Natural killer cell treated with Interleukin-12 subunit alpha and Interleukin-12 subunit beta and Interleukin-15 and Interleukin-18, amount 100 ng/mL, for 72 hours (primary cell): ENCODE data around the gene KCNQ2. TPM values are rescaled to one million over a fixed set of nuclear protein-coding genes. Genes with fewer than 3 reads are reported as not detected.

Experiments
- ATAC-seq, 2 donors: fragments of 150-1000 bp; cut with Tn5 transposase in 1 of 2; sonication (Bioruptor Pico), chemical (Tn5 transposase) in 1 of 2; 2 replicates each; pipeline ENCODE4 v1.10.0; 2021
- DNase-seq: peaks from one replicate; pipeline ENCODE4 v3.0.0; 2022; ENCODE audit warnings: low spot score
- H3K27ac Mint-ChIP-seq, 2 donors: 1 replicate in 1 of 2; 2 replicates in 1 of 2; pipeline ENCODE4 v1.8.0; 2022; ENCODE audit warnings: mixed read lengths in 2 of 2, mild to moderate bottlenecking in 1 of 2, moderate library complexity in 1 of 2
- H3K27me3 Mint-ChIP-seq, 2 donors: 1 replicate in 1 of 2; 2 replicates in 1 of 2; pipeline ENCODE4 v1.8.0; 2022; ENCODE audit warnings: mixed read lengths in 2 of 2
- H3K36me3 Mint-ChIP-seq: one replicate; pipeline ENCODE4 v1.8.0; 2022; ENCODE audit warnings: mixed read lengths
- H3K4me1 Mint-ChIP-seq, 2 donors: 1 replicate in 1 of 2; 2 replicates in 1 of 2; pipeline ENCODE4 v1.8.0; 2022; ENCODE audit warnings: low read depth in 2 of 2, mixed read lengths in 2 of 2, mild to moderate bottlenecking in 1 of 2
- H3K4me3 Mint-ChIP-seq: one replicate; pipeline ENCODE4 v1.8.0; 2022; ENCODE audit warnings: mixed read lengths
- H3K9me3 Mint-ChIP-seq: 2 replicates; pipeline ENCODE4 v1.8.0; 2022; ENCODE audit warnings: mixed read lengths
- total RNA-seq, 2 donors: library from RNA; stranded (reverse); gene quantifications; one replicate each; pipeline ENCODE4 v1.2.3, GENCODE V29; 2022

Gene KCNQ2
- total RNA-seq, 2 donors from 2014 or later: not detected

DNA sequence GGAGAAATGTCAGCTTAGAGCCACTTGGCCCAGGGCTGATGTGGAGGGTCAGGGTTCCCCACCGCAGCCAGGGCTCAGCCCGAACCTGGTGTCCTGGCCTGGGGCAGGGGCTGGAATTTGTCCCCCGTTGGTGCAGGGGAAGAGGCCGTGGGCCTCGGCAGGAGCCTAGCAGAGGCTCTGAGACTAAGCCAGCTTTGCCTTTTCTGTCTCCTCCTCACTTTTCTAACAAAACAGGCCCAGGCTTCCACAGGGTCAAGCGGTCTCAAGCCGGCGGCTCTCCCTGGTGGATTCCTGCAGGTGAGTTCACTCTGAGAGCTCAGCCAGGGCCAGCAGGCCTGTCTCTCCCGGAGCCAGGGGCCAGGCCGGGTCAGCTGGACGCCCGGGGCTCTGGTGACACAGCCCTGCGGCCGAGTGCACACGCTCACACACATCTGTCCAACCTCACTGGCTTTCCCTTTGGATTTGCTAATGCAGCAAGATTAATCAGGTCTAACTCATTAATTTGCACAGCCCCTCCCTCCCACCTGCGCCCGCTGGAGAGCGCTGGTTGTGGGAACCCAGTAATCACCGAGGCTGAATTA is 108.4 kb downstream of the KCNQ2 start:
- DNase-seq (no peak), ATAC-seq (no peak)
- Mint-ChIP-seq H3K4me3 (no peak overlapping the region), H3K9me3 (no peaks in the 10 kb centered on the region), H3K36me3 (no peaks in the 10 kb centered on the region), H3K27me3 (peaks cover 0 to 7% of the 10 kb centered on the region in 2 donors), H3K4me1 (no peaks in the 10 kb centered on the region), H3K27ac (no peak overlapping the region)

- no peak overlapping the region for H3K27ac Mint-ChIP-seq
- ATAC-seq (no peak), DNase-seq (no peak)
- H3K4me1 Mint-ChIP-seq: no peaks in the 10 kb centered on the region
- H3K9me3 Mint-ChIP-seq: no peaks in the 10 kb centered on the region
- H3K36me3 Mint-ChIP-seq: no peaks in the 10 kb centered on the region
- H3K4me3 Mint-ChIP-seq: no peak overlapping the region
- peaks cover 0 to 7% of the 10 kb centered on the region in 2 donors for H3K27me3 Mint-ChIP-seq
Measured at GRCh38 chr20:63363013-63363957, 109.2 kb downstream of the KCNQ2 start.

DNA sequence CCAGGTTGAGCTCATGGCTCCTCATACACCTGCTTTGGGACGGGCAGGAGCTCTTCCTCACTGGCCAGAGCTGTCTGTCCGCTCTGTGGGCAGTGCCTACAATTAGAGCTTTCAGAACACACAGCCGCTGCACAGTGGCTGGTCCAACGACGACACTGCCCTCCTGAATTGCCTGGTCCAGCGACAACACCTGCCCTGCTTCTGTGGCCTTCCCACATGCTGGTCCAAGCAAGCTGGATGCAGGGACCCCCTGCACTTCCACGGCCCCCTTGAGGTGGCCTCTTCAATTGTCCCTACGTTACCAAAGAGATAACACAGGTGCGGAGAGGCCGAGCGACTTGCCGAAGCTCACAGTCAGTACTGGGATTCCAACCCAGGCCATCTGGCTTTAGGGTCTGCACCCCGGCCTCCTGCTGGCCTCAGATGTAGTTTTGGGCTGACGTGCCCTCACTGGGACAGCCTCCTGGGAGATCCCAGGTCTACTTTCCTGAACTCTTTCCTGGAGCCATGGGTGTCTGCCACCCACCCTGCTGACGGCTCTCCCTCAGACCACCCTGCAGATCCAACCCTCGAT is 109.9 kb downstream of the KCNQ2 start:
- ATAC-seq (no peak), DNase-seq (no peak)
- Mint-ChIP-seq H3K27ac (no peak overlapping the region), H3K4me3 (no peak overlapping the region), H3K36me3 (no peaks in the 10 kb centered on the region), H3K4me1 (no peaks in the 10 kb centered on the region), H3K9me3 (no peaks in the 10 kb centered on the region), H3K27me3 (peaks cover 0 to 7% of the 10 kb centered on the region in 2 donors)

DNA sequence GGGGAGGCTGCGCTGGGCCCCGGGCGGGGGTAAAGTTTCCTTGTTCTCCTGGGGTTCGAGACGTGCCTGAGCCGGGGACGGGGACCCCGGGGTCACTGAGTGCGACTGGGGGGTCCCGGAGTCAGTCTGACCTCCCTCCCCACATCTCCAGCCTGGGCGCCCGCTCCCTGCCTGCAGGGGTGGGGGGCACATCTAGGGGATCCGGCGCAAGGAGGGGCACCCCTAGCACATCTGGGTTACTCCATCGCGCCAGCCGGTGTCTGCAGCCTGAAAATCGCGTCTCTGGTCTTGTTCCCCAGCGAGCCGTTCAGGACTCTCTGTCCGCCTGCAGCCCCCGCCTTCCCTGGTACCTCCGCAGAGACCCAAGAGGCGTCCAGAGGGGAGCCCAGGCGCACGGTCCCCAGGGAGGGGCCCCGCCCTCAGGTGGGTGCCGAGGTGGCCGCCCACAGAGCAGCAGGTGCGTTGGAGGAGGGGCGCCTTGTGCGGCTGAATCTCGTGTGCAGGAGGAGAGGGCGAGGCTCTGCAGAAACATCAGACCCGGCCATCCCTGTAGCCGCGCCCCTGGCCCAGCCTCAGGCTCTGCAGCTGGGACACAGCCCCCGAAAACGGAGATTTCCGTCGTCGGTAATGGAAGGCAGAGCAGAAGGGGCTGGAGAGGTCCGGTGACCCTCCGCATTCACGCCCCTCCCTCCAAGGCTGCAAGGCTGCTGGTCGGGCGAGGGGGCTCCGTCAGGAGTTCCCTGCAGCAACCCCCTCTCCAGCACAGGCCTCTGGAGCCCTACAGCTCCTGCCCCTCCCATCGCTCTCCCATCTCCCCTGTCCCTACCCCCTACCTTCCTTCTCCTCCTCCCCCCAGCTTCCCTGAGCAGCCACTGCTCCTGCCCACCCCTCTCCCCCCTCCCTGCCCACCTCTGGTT is 110.7 kb downstream of the KCNQ2 start:
- no peaks in the 10 kb centered on the region for H3K9me3 Mint-ChIP-seq
- DNase-seq (no peak), ATAC-seq (no peak)
- H3K27ac Mint-ChIP-seq: no peak overlapping the region
- H3K36me3 Mint-ChIP-seq: no peaks in the 10 kb centered on the region
- no peak overlapping the region for H3K4me3 Mint-ChIP-seq
- peaks cover 0 to 7% of the 10 kb centered on the region in 2 donors for H3K27me3 Mint-ChIP-seq
- no peaks in the 10 kb centered on the region for H3K4me1 Mint-ChIP-seq

GRCh38 chr20:63360850-63361518 is 111.5 kb downstream of the KCNQ2 start, which contains the start of gene CHRNA4:
CHRNA4 (minus strand) TSS chr20:63361349; CDS start chr20:63361165, 184 bp downstream.
- H3K4me3 Mint-ChIP-seq: no peak within 1 kb of the TSS
- no peak for DNase-seq
- peaks cover 0 to 7% of the 10 kb centered on the region in 2 donors for H3K27me3 Mint-ChIP-seq
- H3K4me1 Mint-ChIP-seq: no peaks in the 10 kb centered on the region
- no peak within 1 kb of the TSS for H3K27ac Mint-ChIP-seq
- H3K9me3 Mint-ChIP-seq: no peaks in the 10 kb centered on the region
- H3K36me3 Mint-ChIP-seq: no peaks in the 10 kb centered on the region
- no peak for ATAC-seq

GRCh38 chr20:63359937-63360849 is 112.3 kb downstream of the KCNQ2 start:
- H3K9me3 Mint-ChIP-seq: no peaks in the 10 kb centered on the region

DNA sequence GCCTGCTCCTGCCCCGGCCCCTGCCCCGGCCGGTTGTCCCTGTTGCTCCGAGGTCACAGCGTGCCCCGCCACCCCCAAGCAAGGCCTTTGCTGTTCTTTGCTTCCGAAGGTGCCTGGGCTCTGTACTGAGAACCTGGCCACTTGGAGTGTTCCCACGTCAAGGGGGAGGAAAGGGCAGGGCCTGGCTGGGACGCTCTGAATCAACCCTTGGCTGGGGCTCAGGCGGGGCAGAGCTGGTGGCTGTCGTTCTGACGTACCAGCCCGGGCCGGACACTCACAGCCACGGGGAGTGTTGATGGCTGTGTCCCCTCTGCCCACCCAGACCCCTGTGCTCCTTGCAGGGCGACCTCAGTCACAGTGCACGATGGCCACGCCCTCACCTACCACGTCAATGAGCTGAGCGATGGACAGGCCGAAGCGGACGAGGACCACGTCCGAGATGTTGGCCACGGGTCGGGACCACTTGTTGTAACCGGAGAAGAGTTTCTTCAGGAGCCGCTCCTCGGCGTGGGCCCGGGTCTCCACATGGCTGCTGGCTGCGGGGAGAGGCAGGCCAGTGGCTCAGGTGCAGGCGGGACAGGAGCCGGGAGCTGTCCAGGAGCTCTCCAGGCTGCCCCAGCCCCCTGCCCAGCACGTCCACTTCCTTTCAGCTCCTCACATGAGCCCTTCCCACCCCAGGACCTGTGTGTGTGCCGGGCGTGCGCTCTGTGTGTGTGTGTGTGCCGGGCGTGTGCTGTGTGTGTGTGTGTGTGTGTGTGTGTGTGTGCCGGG is 113.1 kb downstream of the KCNQ2 start:
- Mint-ChIP-seq H3K4me1 (no peaks in the 10 kb centered on the region), H3K4me3 (no peak overlapping the region), H3K27ac (no peak overlapping the region), H3K27me3 (peaks cover 0 to 7% of the 10 kb centered on the region in 2 donors), H3K9me3 (no peaks in the 10 kb centered on the region), H3K36me3 (no peaks in the 10 kb centered on the region)
- ATAC-seq (no peak), DNase-seq (no peak)

More at GRCh38 chr20:63359937-63360849, 112.3 kb downstream of the KCNQ2 start:
- Mint-ChIP-seq H3K4me3 (no peak overlapping the region), H3K4me1 (no peaks in the 10 kb centered on the region), H3K27me3 (peaks cover 0 to 7% of the 10 kb centered on the region in 2 donors), H3K36me3 (no peaks in the 10 kb centered on the region), H3K27ac (no peak overlapping the region)
- no peak for DNase-seq
- no peak for ATAC-seq

GRCh38 chr20:63357921-63358905 is 114.2 kb downstream of the KCNQ2 start:
- no peaks in the 10 kb centered on the region for H3K9me3 Mint-ChIP-seq
- H3K4me3 Mint-ChIP-seq: no peak overlapping the region
- H3K36me3 Mint-ChIP-seq: no peaks in the 10 kb centered on the region
- DNase-seq: no peak
- peaks cover 0 to 7% of the 10 kb centered on the region in 2 donors for H3K27me3 Mint-ChIP-seq
- no peak overlapping the region for H3K27ac Mint-ChIP-seq
- no peak for ATAC-seq
- H3K4me1 Mint-ChIP-seq: no peaks in the 10 kb centered on the region

DNA sequence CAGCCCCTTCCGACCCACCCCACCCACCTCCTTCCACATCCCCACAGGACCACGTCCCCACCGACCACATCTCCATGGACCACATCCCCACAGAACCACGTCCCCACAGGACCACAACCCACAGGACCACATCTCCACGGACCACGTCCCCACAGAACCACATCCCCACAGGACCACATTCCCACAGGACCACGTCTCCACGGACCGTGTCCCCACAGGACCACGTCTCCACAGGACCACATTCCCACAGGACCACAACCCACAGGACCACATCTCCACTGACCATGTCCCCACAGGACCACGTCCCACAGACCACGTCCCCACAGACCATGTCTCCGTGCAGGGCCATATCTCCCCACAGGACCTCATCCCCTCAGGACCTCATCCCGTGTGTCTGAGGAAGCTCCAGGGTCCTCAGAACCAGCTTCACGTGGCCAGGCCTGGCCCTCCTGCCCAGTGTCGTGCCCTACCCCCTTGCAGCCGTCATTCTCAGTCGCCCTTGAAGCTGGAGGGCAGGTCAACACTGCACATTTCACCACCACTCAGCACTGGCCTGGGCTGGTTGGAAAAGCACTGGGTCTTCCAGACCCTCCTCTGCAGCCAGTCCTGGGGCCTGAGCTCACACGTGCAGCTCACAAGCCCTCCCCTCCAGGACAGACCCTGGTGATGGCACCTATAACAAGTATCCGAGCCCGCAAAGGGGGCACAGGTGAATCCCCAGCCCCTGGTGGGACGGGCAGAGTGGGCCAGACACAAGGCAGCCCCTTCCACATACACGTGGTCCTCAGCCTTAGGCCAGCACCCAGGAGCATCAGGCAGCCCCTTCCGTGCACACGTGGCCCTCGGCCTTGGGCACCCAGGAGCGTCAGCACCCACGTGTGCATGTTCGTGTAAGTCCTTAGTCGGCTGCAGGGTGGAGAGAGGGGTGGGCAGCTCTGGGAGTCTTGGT is 115.2 kb downstream of the KCNQ2 start:
- ATAC-seq (no peak), DNase-seq (no peak)
- no peak overlapping the region for H3K4me3 Mint-ChIP-seq
- H3K36me3 Mint-ChIP-seq: no peaks in the 10 kb centered on the region
- no peaks in the 10 kb centered on the region for H3K9me3 Mint-ChIP-seq
- no peaks in the 10 kb centered on the region for H3K4me1 Mint-ChIP-seq
- H3K27me3 Mint-ChIP-seq: no peaks in the 10 kb centered on the region
- no peak overlapping the region for H3K27ac Mint-ChIP-seq

DNA sequence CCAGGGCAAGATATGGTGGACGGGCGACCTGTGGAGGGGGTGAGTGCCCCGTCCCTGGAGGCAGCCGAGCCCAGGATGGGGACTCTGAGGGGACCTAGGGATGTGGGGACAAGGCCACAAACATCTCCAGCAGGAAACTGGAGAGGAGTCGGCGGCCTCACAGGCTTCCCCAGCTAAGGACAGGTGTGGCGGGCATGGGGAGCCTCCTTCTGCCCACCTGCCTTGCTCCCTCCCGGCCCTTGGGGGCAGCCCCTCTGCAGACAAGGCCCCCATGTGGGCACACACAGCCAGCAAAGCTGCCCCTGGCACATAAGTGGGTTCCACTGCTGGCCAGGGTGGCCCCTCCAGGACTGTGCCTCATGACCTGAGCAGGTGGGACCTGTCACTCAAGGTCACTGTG is 115.9 kb downstream of the KCNQ2 start:
- ATAC-seq (no peak), DNase-seq (no peak)
- Mint-ChIP-seq H3K27me3 (no peaks in the 10 kb centered on the region), H3K4me3 (no peak overlapping the region), H3K4me1 (no peaks in the 10 kb centered on the region), H3K27ac (no peak overlapping the region), H3K9me3 (no peaks in the 10 kb centered on the region), H3K36me3 (no peaks in the 10 kb centered on the region)
